Right forelimb (tissue), 1 donor: ENCODE results near the gene FGB.

Source experiments
- DNase-seq: peaks from one replicate; pipeline ENCODE4 v3.0.0-alpha.2; 2018

FGB gene

DNA sequence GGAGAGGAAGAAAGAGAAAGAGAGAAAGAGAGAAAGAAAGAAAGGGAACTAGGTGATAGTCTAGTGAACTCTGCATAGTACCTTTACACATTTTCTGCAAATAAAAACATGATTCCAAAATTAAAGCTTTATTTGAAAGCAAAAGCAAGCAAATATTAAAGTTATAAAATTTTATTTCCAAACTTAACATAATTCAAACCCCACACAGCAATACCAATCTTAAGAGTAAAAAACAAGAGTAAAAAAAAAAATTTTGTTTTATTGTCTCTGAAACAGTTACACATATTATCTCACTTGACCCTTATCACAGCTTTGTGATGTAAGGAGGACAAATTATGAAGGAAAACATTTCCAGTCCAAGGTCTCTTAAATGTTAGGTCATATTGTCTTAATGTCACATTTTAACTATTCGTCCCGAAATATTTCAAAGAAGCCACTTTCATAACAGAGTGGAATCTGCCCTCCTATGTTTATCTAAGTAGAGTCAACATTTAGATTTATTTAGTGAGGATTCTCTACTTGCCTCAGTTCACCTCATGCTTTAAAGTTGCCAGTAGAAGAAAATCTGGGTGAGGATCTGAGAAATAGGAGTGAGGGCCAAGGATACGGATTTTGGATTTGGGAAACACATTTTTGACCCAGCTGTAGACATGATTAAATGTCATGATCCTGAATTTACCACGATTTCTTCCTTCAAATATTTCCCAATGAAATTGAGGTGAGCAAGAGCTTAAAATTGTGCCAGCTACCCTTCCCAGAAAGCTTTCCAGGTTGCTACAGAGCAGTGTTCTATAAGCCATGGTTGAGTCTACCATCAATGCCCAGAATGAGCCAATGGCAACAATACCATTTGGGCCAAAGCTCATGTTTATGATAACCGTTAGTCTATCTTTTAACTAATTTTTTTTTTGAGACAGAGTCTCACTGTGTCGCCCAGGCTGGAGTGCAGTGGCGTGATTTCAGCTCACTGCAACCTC is 35.3 kb downstream of the FGB start:
- no peak for DNase-seq

DNA sequence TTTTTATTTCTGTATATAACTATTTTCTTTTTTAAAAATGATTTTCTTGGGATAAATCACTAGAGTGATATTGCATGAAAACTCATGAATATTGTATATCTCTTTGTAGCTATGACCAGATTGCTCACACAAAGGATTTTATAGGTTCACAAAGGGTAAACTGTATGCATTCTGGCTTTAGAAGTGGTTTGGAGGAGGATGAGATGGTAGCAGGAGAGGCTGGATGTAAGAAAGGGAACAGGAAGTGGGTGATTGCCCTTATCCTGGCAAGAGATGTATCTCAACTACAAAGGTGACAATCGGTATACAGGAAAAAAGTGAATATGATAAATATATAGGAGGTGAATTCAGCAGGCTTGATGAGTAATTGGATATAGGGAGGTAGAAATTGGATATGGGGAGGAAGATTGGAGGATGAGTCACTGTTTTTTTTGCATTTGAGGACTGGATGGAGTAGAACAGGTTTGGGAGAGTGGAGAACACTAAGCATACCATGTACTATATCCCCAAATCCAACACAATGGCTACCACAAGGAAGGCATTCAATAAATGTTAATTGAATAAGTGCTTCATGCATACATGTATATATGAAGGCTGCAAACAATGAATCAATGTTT is 39.7 kb downstream of the FGB start:
- no peak for DNase-seq

DNA sequence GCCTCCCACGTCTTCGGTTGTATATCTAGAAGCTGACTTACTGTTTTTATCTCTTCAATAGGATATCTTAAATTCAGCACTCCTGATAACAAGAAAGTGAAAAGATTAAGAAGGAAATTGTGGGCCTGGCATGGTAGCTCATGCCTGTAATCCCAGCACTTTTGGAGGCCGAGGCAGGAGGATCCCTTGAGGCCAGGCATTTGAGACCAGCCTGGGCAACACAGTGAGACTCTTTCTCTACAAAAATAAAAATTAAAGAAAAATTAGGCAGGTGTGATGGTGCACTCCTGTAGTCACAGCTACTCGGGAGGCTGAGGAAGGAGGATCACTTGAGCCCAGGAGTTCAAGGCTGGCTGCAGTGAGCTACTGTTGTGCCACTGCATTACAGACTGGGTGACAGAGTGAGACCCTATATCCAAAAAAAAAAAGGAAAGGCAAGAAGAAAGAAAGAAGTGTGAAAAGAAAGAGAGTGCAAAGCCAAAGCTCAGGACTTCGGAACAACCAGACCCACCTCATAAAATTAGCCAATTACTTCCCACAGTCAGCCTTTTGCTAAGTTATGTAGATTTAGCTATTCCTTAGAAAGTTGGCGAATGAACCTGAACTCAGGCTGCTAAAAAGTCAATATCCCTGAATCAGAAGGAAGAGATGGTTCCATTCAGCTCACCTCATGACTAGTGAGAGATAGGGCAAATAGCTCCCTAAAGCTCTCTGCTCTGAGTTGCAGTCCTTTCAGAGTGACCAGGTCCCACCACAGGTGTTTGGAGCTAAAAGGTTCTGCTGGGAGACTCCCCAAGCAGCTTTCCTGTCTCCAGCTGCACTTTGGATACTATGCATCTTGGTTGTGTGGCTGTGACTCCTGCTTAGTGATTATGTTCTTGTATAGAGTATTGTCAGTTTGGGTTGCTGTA is 40.5 kb downstream of the FGB start:
- DNase-seq: no peak

DNA sequence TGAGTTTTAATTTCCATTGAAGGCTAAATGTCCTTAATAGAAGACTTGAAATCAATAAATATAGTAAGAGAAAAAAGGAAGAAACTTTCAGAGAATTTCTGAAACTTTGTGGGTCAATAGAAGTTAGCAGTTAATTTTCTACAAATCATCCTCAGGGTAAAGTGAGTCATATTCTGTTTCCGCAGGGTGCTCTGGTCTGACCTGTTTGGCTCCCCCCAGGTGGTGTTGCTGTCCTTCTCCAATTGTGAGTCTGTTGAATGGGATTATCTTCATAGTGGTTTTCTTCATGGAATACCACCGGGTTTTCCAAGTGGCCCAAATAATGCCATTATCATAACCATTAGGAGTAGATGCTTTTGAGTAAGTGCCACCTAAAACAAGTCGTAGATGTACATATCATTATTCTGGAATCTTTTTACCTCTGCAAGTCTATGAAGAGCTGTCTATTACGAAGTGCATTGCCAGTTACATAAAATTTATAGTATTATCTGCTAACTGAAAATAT is 41.9 kb downstream of the FGB start:
- no peak for DNase-seq

DNA sequence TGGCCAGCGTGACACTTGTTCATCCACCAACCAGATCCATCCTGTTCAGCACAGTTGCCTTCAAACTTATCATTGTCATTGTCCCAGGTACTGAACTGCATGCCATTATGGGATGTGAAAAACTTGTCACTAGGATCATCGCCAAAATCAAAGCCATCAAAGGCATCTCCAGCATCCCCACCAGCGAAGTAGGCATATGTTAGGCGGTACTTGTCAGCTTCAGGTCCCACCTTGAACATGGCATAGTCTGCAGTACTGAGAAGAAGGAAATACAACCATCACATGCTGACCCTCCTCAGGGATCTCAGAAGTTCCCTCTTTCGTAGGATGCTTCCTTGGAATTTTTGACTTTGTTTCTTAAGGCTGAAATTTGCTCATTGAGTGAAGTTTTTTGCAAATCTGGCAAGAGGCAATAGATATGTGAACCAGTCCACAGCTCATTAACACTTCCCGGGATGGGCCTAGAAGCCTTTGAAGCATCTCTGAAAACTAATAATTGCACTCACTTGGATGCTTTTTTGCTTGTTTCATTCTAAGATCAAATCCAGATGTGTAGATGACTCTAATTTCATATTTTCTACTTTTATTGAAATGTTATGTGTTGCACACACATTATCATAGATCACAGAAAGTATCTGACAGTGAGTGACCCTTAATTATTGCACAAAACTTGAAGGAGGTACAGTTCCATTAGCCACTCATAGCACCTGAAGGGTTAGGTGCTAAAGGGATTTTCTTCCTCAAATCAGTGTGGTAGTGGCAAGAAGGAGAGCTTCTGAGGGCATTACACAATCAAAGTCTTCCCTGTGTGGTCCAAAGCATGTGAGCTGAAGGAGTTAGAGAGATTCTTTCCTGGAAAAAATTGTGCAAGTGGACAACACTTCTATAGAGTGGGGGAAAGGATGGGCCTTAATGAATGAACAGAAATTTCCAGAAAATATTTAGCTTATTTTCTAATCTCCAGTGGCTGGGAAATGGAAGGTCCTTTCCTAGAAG is 44.2 kb downstream of the FGB start:
- DNase-seq: no peak

DNA sequence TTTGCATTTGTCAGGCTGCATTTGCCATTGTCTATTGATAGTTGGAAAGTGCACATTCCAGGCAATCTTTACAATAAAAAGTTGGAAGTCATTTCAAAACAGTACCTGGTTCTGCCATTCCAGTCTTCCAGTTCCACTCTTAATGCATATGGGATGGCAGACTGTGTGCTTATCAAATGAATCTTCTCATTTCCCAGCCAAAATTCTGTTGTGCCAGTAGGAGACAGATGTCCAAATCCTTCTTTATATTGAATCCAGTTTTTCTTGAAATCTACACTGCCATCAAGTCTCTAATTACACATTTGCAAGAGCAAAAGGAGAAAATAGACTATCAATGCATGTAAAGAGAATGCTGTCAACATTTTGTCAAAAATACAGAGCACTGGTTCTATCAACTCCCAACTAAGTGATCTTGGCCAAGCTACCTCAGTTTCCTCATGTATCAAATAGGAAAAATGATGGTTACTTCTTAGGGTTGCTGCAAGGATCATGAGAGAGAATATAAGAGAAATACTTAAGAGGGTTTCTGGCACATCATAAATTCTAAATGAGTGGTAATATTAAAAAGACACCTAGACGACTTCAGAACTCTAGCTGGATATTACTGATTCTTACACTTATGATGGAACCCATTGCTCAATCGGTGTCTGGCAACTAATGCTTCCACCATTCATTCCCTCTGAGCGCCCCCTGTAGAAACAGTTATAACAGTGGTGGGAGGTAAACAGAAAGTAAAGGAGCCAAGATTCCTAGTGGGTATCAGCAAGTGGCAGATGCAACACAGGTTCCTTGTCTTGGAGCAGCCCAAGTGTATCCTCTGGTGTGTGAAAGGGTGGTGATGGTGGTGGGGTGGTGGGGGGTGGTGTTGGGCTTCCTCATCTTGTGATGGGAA is 45.8 kb downstream of the FGB start:
- DNase-seq: no peak

DNA sequence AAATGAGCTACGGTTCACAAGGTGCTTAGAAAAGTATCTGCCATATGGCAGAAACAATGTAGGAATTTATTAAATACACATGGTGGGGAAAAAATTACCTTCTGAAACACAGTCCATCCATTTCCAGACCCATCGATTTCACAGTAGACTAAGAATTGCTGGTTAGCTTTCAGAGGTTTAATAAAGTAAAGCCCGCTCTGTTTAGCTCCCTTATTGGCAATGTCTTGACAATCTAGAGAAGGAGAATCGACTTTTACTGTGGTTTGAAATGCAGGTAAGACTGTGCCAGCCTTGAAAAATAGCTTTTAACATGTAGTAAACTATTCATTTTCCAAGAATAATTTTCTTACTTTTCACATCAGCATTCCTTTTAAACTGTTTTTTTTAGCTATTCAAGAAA is 46.7 kb downstream of the FGB start:
- no peak for DNase-seq

DNA sequence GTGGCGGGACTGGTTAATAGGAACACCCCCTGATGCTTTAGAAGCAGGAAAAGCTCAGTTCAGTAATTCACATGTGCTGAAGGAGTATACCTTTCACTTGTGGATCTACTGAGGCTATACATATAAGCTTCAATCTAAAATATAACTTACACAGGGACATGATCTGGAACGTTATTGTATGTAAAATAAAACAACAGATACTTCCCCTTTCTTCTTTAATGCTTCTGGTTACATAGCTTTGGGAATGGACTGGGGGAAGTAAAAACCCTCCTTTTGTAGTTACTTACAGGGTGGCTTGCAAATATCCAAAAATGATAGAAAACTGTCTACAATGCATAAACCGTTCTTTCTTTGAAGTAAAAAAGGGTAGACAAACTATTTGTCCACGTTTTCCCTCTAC is 47.8 kb downstream of the FGB start:
- DNase-seq: no peak

DNA sequence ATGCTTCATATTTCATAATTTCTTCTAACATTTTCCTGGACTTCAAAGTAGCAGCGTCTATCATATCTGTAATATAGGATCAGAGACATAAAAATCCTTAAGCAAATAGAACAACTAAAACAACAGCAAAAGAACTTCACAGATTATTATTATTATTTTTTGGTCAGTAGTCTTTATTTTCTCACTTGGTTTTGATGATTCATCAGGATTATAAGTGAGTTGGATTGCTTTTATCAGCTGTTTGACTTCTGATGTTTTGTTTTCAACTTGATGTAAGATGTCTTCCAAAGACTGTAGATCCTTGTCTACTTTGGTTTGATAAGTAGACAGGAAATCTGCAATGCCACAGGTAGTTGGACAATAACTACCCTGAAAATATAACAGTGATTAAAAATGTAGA is 49.0 kb downstream of the FGB start:
- DNase-seq: no peak

DNA sequence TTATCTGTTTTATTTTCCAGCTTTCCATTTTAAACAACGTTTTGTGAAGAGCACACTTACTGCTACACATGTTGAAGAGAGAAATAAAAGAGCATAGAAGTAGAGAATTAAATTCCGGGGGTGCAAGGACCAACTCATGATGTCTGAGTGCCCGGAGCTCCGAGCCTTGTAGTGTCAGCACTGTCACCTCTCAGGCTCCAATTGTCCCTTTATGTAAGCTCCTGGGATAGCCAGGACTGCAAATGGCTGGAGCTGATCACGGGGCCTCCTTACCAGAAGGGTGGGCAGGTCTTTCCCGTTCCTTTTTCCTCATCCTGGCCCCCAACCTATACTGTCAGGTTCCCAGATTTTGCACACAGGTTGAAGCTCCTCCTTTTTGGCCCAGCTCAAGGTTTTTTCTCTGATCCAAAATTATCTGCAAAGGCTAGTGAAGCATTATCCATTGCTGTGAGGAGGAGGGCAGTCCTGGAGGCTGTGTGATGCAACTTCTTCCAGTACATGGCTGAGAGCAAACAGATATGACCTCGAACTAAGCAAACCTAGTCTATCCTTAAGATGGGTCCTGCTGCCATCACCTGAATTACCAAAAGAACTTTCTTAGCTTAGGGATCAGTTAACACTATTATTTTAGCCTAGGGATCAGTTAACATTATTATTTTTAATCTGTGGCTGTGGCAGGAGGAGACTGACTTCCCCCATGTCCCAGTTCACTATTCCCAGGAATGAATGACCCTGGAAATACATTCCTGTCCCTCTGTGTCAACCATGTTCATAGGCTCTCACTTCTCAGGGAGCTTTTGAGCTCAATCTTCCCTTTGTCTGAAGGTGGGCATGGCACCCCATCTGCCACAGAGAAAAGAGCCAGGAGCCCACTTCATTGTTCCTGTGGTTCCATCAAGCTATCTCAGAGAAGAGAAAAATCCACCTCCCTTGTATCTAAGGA is 49.9 kb downstream of the FGB start, which contains the start of gene FGG:
TSS of gene FGG (minus strand) at position 185 of the 943 bp plus-strand sequence. CDS start at position 138, 47 bp downstream.
- no peak for DNase-seq

DNA sequence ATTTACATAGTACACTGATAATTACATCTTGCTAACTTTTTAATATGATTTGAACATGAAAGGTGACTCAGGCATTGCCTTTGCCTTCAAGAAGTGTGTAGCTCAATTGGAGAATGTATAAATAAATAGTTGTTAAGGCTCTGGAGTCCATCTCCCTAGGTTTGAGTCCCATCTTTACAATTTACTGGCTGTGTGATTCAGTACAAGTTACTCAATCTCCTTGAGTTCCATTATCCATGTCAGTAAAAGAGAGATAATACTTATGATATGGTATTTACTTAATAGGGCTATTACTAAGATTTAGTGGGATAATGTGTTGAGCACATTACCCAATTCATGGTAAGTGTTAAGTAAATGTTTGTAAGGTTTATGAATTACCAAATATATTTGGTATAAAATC is 51.5 kb downstream of the FGB start:
- no peak for DNase-seq

DNA sequence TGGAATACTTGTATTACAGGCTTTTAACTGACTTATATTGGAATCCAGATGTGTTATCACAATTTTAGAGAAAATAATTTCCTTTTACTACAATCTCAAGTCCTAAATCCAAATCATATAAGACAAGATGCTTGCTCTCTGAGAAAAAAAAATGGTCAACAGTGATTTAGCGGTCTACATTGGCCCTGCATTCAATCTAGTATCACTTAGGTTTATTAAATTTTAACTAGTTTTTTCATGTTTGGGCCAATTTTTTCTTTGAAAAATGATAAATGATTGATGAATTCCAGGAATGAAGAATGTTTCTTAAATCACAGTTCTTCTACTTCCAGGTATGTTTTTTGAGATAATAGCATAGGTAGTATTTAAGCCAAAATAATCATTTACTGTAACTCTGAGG is 52.4 kb downstream of the FGB start:
- no peak for DNase-seq

DNA sequence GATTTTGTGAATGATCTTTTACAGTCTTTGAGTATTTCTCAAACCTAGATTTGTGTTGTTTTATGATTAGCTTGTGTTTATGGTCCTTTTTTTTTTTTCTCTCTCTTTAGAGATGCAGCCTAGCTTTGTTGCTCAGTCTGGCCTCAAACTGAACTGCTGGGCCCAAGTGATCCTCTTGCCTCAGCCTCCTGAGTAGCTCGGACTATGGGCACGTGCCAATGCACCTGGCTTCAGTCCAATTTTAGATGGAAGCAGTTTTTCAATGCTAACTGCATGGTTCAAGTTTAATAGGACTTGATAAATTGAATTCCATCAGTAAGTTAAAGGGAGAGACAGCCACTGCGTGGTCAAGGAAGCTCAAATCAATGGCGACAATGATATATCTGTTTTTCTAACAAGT is 53.5 kb downstream of the FGB start:
- no peak for DNase-seq

DNA sequence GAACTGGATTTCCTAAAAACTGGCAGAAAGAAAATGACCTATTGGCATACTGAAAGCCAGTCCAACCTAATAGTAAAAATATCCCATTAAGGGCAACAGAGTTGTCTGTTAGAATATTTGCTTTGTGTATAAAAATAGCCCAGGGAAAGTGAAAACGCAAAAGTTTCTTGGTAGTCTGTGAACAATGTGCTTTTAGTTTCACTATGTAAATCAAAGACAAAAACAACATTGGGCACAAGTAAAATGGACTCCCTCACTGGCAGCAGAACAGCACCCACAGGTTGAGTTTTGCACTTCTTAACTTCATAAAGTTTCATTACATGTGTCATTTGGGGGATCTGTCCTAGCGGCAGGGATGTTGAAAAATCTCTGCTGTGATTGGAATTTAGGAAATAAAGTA is 53.9 kb downstream of the FGB start:
- no peak for DNase-seq

DNA sequence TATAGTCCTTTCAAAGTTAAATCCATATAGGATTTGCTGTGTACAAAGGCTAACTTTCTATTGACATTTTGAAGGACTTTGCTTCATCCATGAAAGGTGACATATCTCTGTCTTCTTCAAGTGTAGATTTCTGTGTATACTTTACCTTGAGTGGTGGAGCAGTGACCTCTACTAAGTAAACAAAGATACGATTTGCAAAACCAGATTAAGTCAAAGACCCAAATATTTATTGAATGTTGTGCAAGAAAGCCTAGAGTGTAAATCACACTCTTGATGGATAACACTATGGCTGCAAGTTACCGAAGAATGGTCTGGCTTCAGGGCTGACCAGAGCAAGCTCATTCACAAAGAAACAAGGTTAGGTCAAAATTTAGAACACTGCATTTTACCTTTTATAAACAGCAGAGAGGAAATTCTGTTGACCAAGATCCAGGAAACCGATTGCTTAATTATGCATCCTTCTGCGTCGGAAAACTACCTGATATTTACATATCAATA is 55.1 kb downstream of the FGB start:
- DNase-seq: no peak

DNA sequence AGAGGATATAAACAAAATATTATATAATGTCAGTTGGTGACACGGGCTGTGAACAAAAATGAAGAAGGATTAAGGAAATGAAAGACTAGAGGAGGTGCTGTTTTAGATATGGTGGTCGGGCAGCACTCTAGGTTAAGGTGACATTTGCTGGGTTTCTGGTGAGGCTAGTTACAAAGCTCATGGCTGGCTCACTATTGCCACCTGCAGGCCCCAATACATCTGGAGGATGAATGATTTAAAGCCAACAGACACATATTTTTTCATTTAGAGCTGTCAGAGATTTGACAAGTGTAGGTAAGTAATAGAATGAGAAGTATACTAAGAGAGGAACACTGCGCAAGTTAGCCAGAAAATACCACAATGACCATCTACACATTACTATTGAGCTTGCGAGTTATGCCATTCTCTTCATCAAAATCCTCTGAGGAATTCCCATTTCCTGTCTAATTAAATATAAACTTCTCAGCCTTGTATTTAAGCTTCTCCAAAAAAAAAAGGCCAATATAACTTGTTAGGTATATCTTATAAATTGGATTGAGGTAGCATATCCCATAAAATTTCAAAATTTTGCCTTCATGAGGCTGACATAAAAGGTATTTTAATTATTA is 56.0 kb downstream of the FGB start:
- DNase-seq: peak; percentile 51

DNA sequence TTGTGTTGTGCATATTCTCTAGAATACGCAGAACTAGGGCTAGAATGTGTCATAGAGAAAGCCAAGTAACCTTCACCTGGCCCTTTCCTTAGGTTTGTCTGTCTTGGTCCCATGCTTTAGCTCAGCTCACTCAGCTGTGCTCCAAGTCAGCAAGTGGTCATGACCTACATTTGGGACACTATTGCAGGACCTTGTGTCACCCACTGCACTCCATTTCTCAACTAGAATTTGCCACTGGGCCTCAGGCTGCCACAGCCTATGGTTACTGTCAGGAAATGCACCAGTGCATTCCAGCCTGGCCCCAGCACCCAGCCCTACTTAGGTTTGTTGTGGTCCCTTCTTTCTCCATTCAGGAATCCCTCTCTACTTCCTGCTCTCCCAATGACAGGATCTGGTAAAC is 57.3 kb downstream of the FGB start:
- no peak for DNase-seq
